HG02870 (cell line): Measurements from ENCODE around the gene ZBTB11.
"Not testable (repeated sequence)": the region's sequence is repeated elsewhere in the genome, so short reads cannot be mapped to it uniquely, and the experiment has no call there.

ENCODE experiments used
- ATAC-seq: cut with Tn5 transposase; IDR thresholded peaks from one replicate; pipeline ENCODE4 v1.9.1; 2021; ENCODE audit warnings: mild to moderate bottlenecking, moderate library complexity; ENCODE audit not compliant: unreplicated experiment

ZBTB11 gene

DNA sequence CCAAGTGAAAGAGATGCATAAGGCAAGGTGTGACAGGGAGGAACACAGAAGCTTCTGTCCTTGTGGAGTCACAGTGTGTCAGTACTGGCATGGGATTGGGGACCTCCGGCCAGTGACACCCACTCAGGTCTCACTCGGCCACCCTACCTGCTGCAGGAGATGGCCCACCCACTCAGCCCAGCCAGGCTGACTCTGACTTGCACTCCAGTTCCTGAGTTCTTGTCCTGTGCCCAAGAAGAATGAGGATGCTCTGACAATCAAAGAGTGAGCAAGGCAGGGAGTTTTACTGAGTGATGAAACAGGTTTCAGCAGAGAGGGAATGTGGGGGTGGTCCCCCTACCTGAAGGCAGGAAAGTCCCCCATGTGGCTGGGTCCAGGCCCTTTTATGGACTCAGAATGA is 52.1 kb downstream of the ZBTB11 start:
- ATAC-seq, result no peak

DNA sequence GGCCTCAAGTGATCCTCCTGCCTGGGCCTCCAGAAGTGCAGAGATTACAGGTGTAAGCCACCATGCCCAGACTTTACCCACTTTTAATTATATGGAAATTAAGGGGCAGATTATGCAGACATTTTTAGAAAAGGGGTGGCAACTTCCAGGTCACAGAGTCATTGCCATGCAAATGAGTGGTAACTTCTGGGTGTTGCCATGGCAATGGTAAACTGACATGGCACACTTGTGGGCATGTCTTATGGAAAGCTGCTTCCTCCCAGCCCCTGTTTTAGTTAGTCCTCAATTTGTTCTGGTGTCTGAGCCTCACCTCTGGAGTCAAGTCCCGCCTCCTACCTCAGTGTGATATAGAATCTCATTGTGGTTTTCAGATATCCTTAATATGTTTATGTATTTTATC is 53.3 kb downstream of the ZBTB11 start:
- ATAC-seq, result no peak

DNA sequence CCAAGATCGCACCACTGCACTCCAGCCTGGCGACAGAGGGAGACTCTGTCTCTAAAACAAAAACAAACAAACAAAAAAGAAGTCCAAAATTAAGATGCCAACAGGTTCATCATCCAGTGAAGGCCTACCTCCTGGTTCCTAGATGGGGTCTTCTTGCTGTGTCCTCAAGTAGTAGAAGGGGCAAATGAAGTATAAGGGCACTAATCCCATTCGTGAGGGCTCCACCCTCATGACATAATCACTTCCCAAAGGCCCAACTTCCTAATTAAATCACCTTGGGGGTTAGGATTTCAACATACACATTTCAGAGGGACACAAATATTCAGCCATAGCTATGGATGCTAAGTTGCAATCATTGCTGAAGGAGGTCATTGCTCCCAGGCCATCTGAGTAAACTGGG is 57.2 kb downstream of the ZBTB11 start:
- ATAC-seq, result no peak

DNA sequence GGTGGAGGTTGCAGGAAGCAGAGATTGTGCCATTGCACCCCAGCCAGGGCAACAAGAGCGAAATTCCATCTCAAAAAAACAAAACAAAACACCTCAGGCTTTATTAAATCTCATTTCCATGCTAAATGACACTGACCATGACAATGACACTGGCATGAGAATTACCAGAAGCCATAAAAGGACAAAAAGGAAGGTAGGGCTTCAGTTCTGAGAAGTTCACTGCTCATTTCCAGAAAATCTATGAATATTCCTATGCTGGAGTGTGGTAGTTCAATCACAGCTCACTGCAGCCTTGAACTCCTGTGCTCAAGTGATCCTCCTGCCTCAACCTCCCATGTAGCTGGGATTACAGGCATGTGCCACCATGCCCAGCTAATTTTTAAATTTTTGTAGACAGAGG is 58.2 kb downstream of the ZBTB11 start:
- no peak for ATAC-seq

DNA sequence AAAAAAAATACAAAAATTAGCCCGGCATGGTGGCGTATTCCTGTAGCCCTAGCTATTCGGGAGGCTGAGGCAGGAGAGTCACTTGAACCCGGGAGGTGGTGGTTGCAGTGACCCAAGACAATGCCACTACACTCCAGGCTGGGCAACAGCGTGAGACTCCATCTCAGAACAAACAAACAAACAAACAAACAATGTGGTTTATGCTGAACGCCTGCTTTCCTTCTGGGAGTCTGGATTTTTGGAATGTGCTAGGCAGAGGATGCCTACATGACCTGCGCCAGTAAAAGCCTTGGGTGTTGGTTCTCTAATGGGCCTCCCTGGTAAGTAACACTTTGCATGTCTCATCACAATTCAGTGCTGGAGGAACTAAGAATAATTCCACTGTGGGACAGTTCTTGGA is 59.5 kb downstream of the ZBTB11 start:
- ATAC-seq, result no peak

DNA sequence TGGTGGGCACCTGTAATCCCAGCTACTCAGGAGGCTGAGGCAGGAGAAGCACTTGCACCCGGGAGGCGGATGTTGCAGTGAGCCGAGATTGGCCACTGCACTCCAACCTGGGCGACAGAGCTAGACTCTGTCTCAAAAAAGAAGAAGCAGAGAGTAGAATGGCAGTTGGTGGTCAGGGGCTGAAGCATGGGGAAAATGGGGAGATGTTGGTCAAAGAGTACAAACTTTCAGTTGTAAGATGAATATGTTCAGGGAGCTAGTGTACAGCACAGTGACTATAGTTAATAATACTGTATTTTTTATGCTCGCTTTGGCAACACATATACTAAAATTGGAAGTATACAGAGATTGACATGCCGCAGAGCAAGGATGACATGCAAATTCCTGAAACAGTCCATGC is 61.4 kb downstream of the ZBTB11 start:
- no peak for ATAC-seq

DNA sequence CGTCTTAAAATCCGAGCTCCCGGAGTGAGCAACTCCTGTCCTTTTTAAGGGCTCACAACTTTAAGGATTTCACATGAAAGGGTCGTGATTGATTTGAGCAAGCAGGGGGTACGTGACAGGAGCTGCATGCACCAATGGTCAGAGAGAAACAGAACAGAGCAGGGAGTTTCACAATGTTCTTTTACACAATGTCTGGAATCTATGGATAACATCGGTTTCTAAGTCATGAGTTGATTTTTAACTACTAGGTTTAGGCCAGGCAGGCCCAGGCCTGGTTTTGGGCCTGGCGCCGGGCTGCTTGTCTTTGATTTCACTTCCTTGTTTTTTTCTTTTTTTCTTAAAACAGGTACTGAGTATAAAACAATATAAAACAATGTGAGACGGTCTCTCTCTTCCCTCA is 63.9 kb downstream of the ZBTB11 start:
- ATAC-seq, result not testable (repeated sequence)

DNA sequence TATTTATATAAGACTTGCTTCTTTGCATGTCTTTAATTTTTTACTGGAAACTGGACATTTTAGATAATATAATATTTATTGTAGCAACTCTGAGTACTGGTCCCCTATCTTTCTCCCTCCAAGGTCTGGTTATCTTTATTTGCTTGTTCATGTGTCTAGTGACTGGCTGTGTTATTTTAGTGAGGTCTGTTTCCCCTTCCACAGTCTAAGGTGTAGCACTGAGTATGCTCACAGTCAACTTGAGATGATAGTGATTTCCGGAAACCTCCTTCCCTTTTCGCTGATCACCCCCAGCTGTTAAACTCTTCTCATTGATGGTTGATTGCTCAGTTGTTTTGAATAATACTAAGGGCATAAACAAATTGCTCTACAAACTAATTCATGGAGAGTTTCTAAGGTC is 65.9 kb downstream of the ZBTB11 start:
- no peak for ATAC-seq

DNA sequence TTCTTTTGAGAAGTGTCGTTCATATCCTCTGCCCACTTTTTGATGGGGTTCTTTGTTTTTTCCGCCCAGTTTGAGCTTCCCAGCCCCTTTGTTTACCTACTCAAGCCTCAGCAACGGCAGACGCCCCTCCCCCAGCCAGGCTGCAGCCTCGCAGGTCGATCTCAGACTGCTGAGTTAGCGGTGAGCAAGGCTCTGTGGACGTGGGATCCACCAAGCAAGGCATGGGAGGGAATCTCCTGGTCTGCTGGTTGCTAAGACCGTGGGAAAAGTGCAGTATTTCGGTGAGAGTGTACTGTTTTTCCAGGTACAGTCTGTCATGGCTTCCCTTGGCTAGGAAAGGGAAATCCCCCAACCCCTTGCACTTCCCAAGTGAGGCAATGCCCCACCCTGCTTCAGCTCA is 71.5 kb downstream of the ZBTB11 start:
- ATAC-seq, result not testable (repeated sequence)

DNA sequence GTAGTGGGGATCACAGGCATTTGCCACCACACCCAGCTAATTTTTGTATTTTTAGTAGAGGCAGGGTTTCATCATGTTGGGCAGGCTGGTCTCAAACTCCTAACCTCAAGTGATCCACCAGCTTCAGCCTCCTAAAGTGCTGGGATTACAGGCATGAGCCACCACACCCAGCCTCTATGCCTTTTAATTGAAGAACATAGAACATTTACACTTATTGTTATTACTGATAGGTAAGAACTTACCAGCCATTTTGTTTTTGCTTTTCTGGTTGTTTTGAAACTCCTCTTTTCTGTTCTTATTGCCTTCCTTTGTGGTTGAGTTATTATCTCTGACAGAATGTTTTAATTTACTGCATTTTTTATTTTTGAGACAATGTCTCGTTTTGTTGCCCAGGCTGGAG is 73.7 kb downstream of the ZBTB11 start:
- no peak for ATAC-seq

DNA sequence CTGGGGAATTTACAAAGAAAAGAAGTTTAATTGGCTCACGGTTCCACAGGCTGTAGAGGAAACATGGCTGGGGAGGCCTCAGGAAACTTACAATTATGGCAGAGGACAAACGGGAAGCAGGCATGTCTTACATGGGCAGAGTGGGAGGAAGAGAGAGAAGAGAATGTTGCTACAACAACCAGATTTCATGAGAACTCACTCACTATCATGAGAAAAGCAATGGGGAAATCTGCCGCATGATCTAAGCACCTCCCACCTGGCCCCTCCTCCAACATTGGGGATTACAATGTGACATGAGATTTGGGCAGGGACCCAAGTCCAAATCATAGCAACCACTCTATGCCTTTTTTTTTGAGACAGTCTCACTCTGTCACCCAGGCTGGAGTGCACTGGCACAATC is 74.2 kb downstream of the ZBTB11 start:
- ATAC-seq, result no peak
